ENCODE data around the gene METTL24.

GRCh38 chr6:110364364-110365105 is 6.4 kb upstream of the METTL24 start:
- TF ChIP-seq, protein P1, sequence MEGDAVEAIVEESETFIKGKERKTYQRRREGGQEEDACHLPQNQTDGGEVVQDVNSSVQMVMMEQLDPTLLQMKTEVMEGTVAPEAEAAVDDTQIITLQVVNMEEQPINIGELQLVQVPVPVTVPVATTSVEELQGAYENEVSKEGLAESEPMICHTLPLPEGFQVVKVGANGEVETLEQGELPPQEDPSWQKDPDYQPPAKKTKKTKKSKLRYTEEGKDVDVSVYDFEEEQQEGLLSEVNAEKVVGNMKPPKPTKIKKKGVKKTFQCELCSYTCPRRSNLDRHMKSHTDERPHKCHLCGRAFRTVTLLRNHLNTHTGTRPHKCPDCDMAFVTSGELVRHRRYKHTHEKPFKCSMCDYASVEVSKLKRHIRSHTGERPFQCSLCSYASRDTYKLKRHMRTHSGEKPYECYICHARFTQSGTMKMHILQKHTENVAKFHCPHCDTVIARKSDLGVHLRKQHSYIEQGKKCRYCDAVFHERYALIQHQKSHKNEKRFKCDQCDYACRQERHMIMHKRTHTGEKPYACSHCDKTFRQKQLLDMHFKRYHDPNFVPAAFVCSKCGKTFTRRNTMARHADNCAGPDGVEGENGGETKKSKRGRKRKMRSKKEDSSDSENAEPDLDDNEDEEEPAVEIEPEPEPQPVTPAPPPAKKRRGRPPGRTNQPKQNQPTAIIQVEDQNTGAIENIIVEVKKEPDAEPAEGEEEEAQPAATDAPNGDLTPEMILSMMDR (IDR thresholded peaks at IDR 0.05) = no peak
- no peak for TF ChIP-seq POLR2A (IDR thresholded peaks at IDR 0.05)

Measured in prostate gland (tissue), 2 donors.